Activated CD4-positive, alpha-beta T cell treated with anti-CD3 and anti-CD28 coated beads, Interleukin-2, amount 50 U/mL, for 16 hours (primary cell): Measurements from ENCODE around the gene CTTNBP2NL.
"Not testable (repeated sequence)": the region's sequence is repeated elsewhere in the genome, so short reads cannot be mapped to it uniquely, and the experiment has no call there.

Experiments used
- DNase-seq: peaks from one replicate; pipeline ENCODE4 v3.0.0-alpha.2; 2020

Gene CTTNBP2NL

GRCh38 chr1:112386731-112387346 lies 9.2 kb upstream of the CTTNBP2NL start:
- DNase-seq, result no peak

GRCh38 chr1:112387807-112388206 lies 8.2 kb upstream of the CTTNBP2NL start:
- no peak for DNase-seq

- DNase-seq, result no peak
These were observed 7.6 kb upstream of the CTTNBP2NL start for GRCh38 chr1:112388436-112388835.

- DNase-seq, result no peak
These were observed 6.3 kb upstream of the CTTNBP2NL start for GRCh38 chr1:112389689-112390088.

GRCh38 chr1:112390335-112390734 lies 5.7 kb upstream of the CTTNBP2NL start:
- DNase-seq, result not testable (repeated sequence)

GRCh38 chr1:112390775-112391602 lies 5.0 kb upstream of the CTTNBP2NL start:
- peak; percentile 89 for DNase-seq

- DNase-seq, result no peak
These were observed 4.4 kb upstream of the CTTNBP2NL start for GRCh38 chr1:112391603-112391940.

- DNase-seq, result no peak
These were observed 2.4 kb upstream of the CTTNBP2NL start for GRCh38 chr1:112393631-112393974.

- DNase-seq, result no peak
These were observed 1.3 kb upstream of the CTTNBP2NL start for GRCh38 chr1:112394743-112395062.

GRCh38 chr1:112395256-112395820 lies 676 bp upstream of the CTTNBP2NL start:
- DNase-seq, result no peak

GRCh38 chr1:112396653-112397471 lies 848 bp downstream of the CTTNBP2NL start:
- no peak for DNase-seq

GRCh38 chr1:112397841-112398240 lies 1.8 kb downstream of the CTTNBP2NL start:
- no peak for DNase-seq

GRCh38 chr1:112399456-112399855 lies 3.4 kb downstream of the CTTNBP2NL start:
- DNase-seq, result no peak

- not testable (repeated sequence) for DNase-seq
These were observed 4.7 kb downstream of the CTTNBP2NL start for GRCh38 chr1:112400706-112401105.

- no peak for DNase-seq
These were observed 6.9 kb downstream of the CTTNBP2NL start for GRCh38 chr1:112402682-112403643.

- DNase-seq, result no peak
These were observed 10.8 kb downstream of the CTTNBP2NL start for GRCh38 chr1:112406771-112407170.

GRCh38 chr1:112409414-112409813 lies 13.4 kb downstream of the CTTNBP2NL start:
- DNase-seq, result no peak

GRCh38 chr1:112410673-112411072 lies 14.7 kb downstream of the CTTNBP2NL start:
- DNase-seq, result no peak

GRCh38 chr1:112417271-112417670 lies 21.3 kb downstream of the CTTNBP2NL start:
- no peak for DNase-seq

- DNase-seq, result no peak
These were observed 22.3 kb downstream of the CTTNBP2NL start for GRCh38 chr1:112418099-112418892.

GRCh38 chr1:112423207-112423606 lies 27.2 kb downstream of the CTTNBP2NL start:
- DNase-seq, result no peak
